ENCODE data around the gene SEC14L3.
"Not testable (repeated sequence)": the region's sequence is repeated elsewhere in the genome, so short reads cannot be mapped to it uniquely, and the experiment has no call there.

GRCh38 chr22:30460555-30460954, 11.3 kb downstream of the SEC14L3 start:
- not testable (repeated sequence) for TF ChIP-seq POLR2AphosphoS5 (IDR thresholded peaks at IDR 0.05; ENCODE audit: low read length); KDM1A (IDR thresholded peaks at IDR 0.05; ENCODE audit: borderline replicate concordance); GABPA (IDR thresholded peaks at IDR 0.05; ENCODE audit: low read depth); ASH2L (IDR thresholded peaks at IDR 0.05; ENCODE audit: borderline replicate concordance, low read depth); FOXM1 (IDR thresholded peaks at IDR 0.05; ENCODE audit: low read depth, low read length); POLR2A (IDR thresholded peaks at IDR 0.05; ENCODE audit: low read depth, low read length); SUZ12 (IDR thresholded peaks at IDR 0.05; ENCODE audit: unreplicated experiment); RAD21 (IDR thresholded peaks at IDR 0.05; ENCODE audit: insufficient read depth, low read depth, low read length); EZH2 (IDR thresholded peaks at IDR 0.05; ENCODE audit: borderline replicate concordance, control insufficient read depth, low read depth, low read length); SRF (IDR thresholded peaks at IDR 0.05; ENCODE audit: low read depth in 2 of 2, low read length in 2 of 2); SIN3A (IDR thresholded peaks at IDR 0.05; ENCODE audit: low read depth, low read length)
- TF ChIP-seq, protein P1, sequence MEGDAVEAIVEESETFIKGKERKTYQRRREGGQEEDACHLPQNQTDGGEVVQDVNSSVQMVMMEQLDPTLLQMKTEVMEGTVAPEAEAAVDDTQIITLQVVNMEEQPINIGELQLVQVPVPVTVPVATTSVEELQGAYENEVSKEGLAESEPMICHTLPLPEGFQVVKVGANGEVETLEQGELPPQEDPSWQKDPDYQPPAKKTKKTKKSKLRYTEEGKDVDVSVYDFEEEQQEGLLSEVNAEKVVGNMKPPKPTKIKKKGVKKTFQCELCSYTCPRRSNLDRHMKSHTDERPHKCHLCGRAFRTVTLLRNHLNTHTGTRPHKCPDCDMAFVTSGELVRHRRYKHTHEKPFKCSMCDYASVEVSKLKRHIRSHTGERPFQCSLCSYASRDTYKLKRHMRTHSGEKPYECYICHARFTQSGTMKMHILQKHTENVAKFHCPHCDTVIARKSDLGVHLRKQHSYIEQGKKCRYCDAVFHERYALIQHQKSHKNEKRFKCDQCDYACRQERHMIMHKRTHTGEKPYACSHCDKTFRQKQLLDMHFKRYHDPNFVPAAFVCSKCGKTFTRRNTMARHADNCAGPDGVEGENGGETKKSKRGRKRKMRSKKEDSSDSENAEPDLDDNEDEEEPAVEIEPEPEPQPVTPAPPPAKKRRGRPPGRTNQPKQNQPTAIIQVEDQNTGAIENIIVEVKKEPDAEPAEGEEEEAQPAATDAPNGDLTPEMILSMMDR (IDR thresholded peaks at IDR 0.05 in 2 of 3, conservative IDR thresholded peaks at IDR 0.05 in 1 of 3; ENCODE audit: control insufficient read depth in 2 of 3, extremely low read depth in 1 of 3, insufficient read depth in 1 of 3, low read depth in 3 of 3, low read length in 3 of 3): not testable (repeated sequence)
- TF ChIP-seq, protein P2, sequence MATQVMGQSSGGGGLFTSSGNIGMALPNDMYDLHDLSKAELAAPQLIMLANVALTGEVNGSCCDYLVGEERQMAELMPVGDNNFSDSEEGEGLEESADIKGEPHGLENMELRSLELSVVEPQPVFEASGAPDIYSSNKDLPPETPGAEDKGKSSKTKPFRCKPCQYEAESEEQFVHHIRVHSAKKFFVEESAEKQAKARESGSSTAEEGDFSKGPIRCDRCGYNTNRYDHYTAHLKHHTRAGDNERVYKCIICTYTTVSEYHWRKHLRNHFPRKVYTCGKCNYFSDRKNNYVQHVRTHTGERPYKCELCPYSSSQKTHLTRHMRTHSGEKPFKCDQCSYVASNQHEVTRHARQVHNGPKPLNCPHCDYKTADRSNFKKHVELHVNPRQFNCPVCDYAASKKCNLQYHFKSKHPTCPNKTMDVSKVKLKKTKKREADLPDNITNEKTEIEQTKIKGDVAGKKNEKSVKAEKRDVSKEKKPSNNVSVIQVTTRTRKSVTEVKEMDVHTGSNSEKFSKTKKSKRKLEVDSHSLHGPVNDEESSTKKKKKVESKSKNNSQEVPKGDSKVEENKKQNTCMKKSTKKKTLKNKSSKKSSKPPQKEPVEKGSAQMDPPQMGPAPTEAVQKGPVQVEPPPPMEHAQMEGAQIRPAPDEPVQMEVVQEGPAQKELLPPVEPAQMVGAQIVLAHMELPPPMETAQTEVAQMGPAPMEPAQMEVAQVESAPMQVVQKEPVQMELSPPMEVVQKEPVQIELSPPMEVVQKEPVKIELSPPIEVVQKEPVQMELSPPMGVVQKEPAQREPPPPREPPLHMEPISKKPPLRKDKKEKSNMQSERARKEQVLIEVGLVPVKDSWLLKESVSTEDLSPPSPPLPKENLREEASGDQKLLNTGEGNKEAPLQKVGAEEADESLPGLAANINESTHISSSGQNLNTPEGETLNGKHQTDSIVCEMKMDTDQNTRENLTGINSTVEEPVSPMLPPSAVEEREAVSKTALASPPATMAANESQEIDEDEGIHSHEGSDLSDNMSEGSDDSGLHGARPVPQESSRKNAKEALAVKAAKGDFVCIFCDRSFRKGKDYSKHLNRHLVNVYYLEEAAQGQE (IDR thresholded peaks at IDR 0.05; ENCODE audit: low read depth, low read length): not testable (repeated sequence)
- TF ChIP-seq, protein P3, sequence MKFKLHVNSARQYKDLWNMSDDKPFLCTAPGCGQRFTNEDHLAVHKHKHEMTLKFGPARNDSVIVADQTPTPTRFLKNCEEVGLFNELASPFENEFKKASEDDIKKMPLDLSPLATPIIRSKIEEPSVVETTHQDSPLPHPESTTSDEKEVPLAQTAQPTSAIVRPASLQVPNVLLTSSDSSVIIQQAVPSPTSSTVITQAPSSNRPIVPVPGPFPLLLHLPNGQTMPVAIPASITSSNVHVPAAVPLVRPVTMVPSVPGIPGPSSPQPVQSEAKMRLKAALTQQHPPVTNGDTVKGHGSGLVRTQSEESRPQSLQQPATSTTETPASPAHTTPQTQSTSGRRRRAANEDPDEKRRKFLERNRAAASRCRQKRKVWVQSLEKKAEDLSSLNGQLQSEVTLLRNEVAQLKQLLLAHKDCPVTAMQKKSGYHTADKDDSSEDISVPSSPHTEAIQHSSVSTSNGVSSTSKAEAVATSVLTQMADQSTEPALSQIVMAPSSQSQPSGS (IDR thresholded peaks at IDR 0.05; ENCODE audit: low read length): not testable (repeated sequence)

All from GM12878 (cell line).